Stomach (tissue), 19 donors: ENCODE results near the gene DMAC1. TPM values are rescaled to one million over a fixed set of nuclear protein-coding genes. Genes with fewer than 3 reads are reported as not detected.

Experiments
- DNase-seq, 2 donors: peaks; one replicate each; pipeline versions ENCODE4 v3.0.0 to v3.0.0-alpha.2; 2013 to 2019
- H3K27ac ChIP-seq, 5 donors: fragments of 200-600 bp in 4 of 5; sonication (generic) in 4 of 5; one replicate each; pipeline ENCODE4 v1.5.1; 2013 to 2019; ENCODE audit warnings: mild to moderate bottlenecking in 1 of 5, moderate library complexity in 1 of 5
- H3K27me3 ChIP-seq, 3 donors: fragments of 200-600 bp; sonication (generic); one replicate each; pipeline ENCODE4 v1.5.1; 2017 to 2019; ENCODE audit warnings: mixed run types in 1 of 3
- H3K36me3 ChIP-seq, 4 donors: fragments of 200-600 bp; sonication (generic); 1 replicate in 3 of 4; 2 replicates in 1 of 4; pipeline ENCODE4 v1.5.1; 2016 to 2019
- H3K4me1 ChIP-seq, 4 donors: fragments of 200-600 bp; sonication (generic); one replicate each; pipeline ENCODE4 v1.5.1; 2016 to 2019
- H3K4me3 ChIP-seq, 4 donors: fragments of 200-600 bp; sonication (generic) in 3 of 4; one replicate each; pipeline ENCODE4 v1.5.1; 2016 to 2019; ENCODE audit warnings: mild to moderate bottlenecking in 1 of 4
- H3K9me3 ChIP-seq, 4 donors: fragments of 200-600 bp; sonication (generic); one replicate each; pipeline ENCODE4 v1.5.1; 2016 to 2019
- EP300 ChIP-seq: sonication (generic); formaldehyde crosslinking; IDR thresholded peaks from one replicate; pipeline ENCODE4 v1.6.1; 2017; ENCODE audit warnings: antibody characterized with exemption
- POLR2A ChIP-seq, 4 donors: fragments of 450-650 bp; IDR thresholded peaks; one replicate each; pipeline ENCODE4 v1.6.1; 2016; ENCODE audit warnings: antibody characterized with exemption in 4 of 4, control low read depth in 2 of 4, mild to moderate bottlenecking in 1 of 4, moderate library complexity in 1 of 4
- POLR2AphosphoS5 ChIP-seq, 3 donors: sonication (generic); formaldehyde crosslinking; IDR thresholded peaks; one replicate each; pipeline ENCODE4 v1.6.1; 2016; ENCODE audit warnings: antibody characterized with exemption in 3 of 3
- WGBS, 5 donors: extraction: QIAGEN DNeasy Blood & Tissue Kit in 3 of 5; methylation state at CpG; one replicate each; pipeline versions ENCODE4 v1.1.5 to v1.1.7; 2013 to 2018; 5-methylcytosine and 5-hydroxymethylcytosine counted together
- intact Hi-C: fragments of 100-400 bp; cut with DNase I; formaldehyde crosslinking; loops from one replicate; pipeline ENCODE4 v1.15.1; 2023; ENCODE audit warnings: low total_unique reads
- long read RNA-seq, 10 donors: transcript quantifications; one replicate each; lab custom pipeline, GENCODE V29; 2026
- polyA plus RNA-seq, 3 donors: library from polyadenylated mRNA; stranded (reverse); fragments of 200-250 nt; gene quantifications; one replicate each; pipeline ENCODE4 v1.2.3, GENCODE V29; 2013
- total RNA-seq, 5 donors: library from RNA; depleted of rRNA; stranded (reverse); fragments of >200 nt; gene quantifications; one replicate each; pipeline versions ENCODE4 v1.1.0 to v1.2.3, GENCODE V29; 2014 to 2016
- TF ChIP-seq, protein P1 (sequence below), 7 experiments: fragments of 450-650 bp in 4 of 7; fragments of 200-600 bp in 3 of 7; sonication (generic) in 3 of 7; IDR thresholded peaks; one replicate each; pipeline ENCODE4 v1.5.1; 2016 to 2019; ENCODE audit warnings: antibody characterized with exemption in 7 of 7, control low read depth in 2 of 7, mild to moderate bottlenecking in 1 of 7
- donor health status: healthy with polysubstance abuse.
- donor health status: Bipolar disorder and iron deficiency.
- donor health status: healthy.

DMAC1 gene, protein sequence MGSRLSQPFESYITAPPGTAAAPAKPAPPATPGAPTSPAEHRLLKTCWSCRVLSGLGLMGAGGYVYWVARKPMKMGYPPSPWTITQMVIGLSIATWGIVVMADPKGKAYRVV
- total RNA-seq (10 to 100 TPM in 3 of 5 donors, 1 to 10 TPM in 1, under 1 TPM in 1; 0.89 to 25.5 (median 18.4) TPM), polyA plus RNA-seq (10 to 100 TPM; 11.5 to 16.2 (median 12.4) TPM)
- long read RNA-seq, donor 1, transcript DMAC1-201 (2 exons, 2,755 nt): major isoform, 25 of 25 reads
- long read RNA-seq, donor 1, partial matches to known transcripts: 0 of 25 reads
- long read RNA-seq, donor 1, other reads (novel, unspliced or antisense): 0 of 25 reads
- long read RNA-seq, donor 2, transcript DMAC1-201 (2 exons, 2,755 nt): major isoform, 59 of 69 reads
- long read RNA-seq, donor 2, partial matches to known transcripts: 0 of 69 reads
- long read RNA-seq, donor 2, other reads (novel, unspliced or antisense): 10 of 69 reads
- long read RNA-seq, donor 3, transcript DMAC1-201 (2 exons, 2,755 nt): major isoform, 58 of 63 reads
- long read RNA-seq, donor 3, partial matches to known transcripts: 0 of 63 reads
- long read RNA-seq, donor 3, other reads (novel, unspliced or antisense): 5 of 63 reads
- long read RNA-seq, donor 4, transcript DMAC1-201 (2 exons, 2,755 nt): major isoform, 13 of 13 reads
- long read RNA-seq, donor 4, partial matches to known transcripts: 0 of 13 reads
- long read RNA-seq, donor 4, other reads (novel, unspliced or antisense): 0 of 13 reads
- long read RNA-seq, donor 5, transcript DMAC1-201 (2 exons, 2,755 nt): major isoform, 68 of 76 reads
- long read RNA-seq, donor 5, partial matches to known transcripts: 0 of 76 reads
- long read RNA-seq, donor 5, other reads (novel, unspliced or antisense): 8 of 76 reads
- long read RNA-seq, donor 6, transcript DMAC1-201 (2 exons, 2,755 nt): major isoform, 195 of 218 reads
- long read RNA-seq, donor 6, partial matches to known transcripts: 0 of 218 reads
- long read RNA-seq, donor 6, other reads (novel, unspliced or antisense): 23 of 218 reads
- long read RNA-seq, donor 7, transcript DMAC1-201 (2 exons, 2,755 nt): major isoform, 118 of 131 reads
- long read RNA-seq, donor 7, partial matches to known transcripts: 0 of 131 reads
- long read RNA-seq, donor 7, other reads (novel, unspliced or antisense): 13 of 131 reads
- long read RNA-seq, donor 8, transcript DMAC1-201 (2 exons, 2,755 nt): major isoform, 101 of 106 reads
- long read RNA-seq, donor 8, partial matches to known transcripts: 0 of 106 reads
- long read RNA-seq, donor 8, other reads (novel, unspliced or antisense): 5 of 106 reads
- long read RNA-seq, donor 9, transcript DMAC1-201 (2 exons, 2,755 nt): major isoform, 88 of 104 reads
- long read RNA-seq, donor 9, partial matches to known transcripts: 0 of 104 reads
- long read RNA-seq, donor 9, other reads (novel, unspliced or antisense): 16 of 104 reads
- long read RNA-seq, donor 10, transcript DMAC1-201 (2 exons, 2,755 nt): major isoform, 28 of 37 reads
- long read RNA-seq, donor 10, partial matches to known transcripts: 0 of 37 reads
- long read RNA-seq, donor 10, other reads (novel, unspliced or antisense): 9 of 37 reads

DNA sequence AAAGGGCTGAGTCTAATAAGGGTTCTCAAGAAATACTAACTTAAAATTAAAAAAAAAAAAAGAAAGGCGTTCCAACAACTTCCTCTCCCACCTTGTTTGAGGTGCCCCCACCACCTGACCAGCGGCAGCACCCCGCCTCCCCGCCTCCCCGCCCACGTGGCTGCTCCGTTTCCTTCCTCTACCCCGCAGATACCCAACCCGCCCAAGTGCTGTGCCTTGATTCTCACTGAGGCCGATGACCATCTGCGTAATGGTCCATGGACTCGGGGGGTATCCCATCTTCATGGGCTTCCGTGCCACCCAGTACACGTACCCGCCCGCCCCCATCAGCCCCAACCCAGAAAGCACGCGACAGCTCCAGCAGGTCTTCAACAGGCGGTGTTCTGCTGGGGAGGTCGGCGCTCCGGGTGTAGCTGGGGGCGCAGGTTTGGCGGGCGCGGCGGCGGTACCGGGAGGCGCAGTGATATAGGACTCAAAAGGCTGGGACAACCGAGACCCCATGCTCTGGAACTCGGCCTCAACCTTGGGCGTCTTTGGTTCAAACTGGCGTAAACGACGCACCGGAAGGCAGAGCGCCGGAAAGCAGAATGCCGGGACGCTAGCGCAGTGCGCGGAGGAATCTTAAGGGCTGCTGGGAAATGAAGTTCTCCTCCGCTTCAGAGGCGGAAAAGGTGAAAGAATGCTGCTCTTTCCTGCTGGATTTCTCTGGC is at the start of gene DMAC1:
Gene DMAC1 (minus strand): TSS at position 545 of the 710 bp plus-strand sequence. CDS start 44 bp downstream, at position 501.
- Histone ChIP-seq H3K36me3 (peaks cover 18 to 29% (median 25%) of the 10 kb centered on the region in 4 donors), H3K27me3 (no peaks in the 10 kb centered on the region), H3K27ac (peak within 1 kb of the TSS; percentile 74 to 95 (median 90)), H3K9me3 (no peaks in the 10 kb centered on the region), H3K4me1 (peaks cover 6 to 16% (median 14%) of the 10 kb centered on the region in 4 donors), H3K4me3 (peak within 1 kb of the TSS; percentile 78 to 96 (median 94))
- WGBS, 5 donors: 0 to 1% (median 0%) methylated on average over 33 to 46 of the region's 46 CpGs
- peak; percentile 79 to 96 for DNase-seq
- TF ChIP-seq POLR2A (IDR thresholded peaks at IDR 0.05): no peak
- TF ChIP-seq EP300: no peak
- TF ChIP-seq POLR2AphosphoS5 (IDR thresholded peaks at IDR 0.05): peak; percentile 64 to 89 (median 74)
- TF ChIP-seq, protein P1, sequence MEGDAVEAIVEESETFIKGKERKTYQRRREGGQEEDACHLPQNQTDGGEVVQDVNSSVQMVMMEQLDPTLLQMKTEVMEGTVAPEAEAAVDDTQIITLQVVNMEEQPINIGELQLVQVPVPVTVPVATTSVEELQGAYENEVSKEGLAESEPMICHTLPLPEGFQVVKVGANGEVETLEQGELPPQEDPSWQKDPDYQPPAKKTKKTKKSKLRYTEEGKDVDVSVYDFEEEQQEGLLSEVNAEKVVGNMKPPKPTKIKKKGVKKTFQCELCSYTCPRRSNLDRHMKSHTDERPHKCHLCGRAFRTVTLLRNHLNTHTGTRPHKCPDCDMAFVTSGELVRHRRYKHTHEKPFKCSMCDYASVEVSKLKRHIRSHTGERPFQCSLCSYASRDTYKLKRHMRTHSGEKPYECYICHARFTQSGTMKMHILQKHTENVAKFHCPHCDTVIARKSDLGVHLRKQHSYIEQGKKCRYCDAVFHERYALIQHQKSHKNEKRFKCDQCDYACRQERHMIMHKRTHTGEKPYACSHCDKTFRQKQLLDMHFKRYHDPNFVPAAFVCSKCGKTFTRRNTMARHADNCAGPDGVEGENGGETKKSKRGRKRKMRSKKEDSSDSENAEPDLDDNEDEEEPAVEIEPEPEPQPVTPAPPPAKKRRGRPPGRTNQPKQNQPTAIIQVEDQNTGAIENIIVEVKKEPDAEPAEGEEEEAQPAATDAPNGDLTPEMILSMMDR (IDR thresholded peaks at IDR 0.05): no peak
- intact Hi-C loops: no loop called here

DNA sequence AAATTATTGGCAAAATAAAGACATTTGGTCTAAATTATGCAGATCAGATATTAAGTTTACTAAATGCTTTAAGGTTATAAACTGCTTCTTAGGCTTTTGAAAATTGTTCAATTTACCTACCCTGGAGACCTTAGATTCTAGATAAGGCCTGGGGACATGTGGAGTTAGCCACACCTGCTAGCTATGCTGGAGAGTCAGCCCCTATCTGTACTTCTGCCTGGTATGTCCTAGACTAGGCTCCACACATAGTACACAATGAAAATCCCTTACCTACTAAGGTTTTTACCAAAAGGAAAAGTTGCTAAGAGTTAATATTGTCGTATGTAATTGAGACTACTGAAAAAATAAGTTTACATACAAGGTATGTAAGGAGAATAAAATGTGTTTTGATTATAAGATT is 49.8 kb upstream of the DMAC1 start:
- intact Hi-C loops: no loop called here
- H3K9me3 ChIP-seq: no peaks in the 10 kb centered on the region
- H3K36me3 ChIP-seq: no peaks in the 10 kb centered on the region
- no peak for DNase-seq
- TF ChIP-seq, protein P1 (IDR thresholded peaks at IDR 0.05): no peak
- TF ChIP-seq POLR2AphosphoS5 (IDR thresholded peaks at IDR 0.05) (no peak), EP300 (no peak), POLR2A (IDR thresholded peaks at IDR 0.05) (no peak)
- no peak overlapping the region for H3K4me3 ChIP-seq
- WGBS, 5 donors: 62 to 79% (median 73%) methylated on average over 1 of the region's 1 CpG
- no peaks in the 10 kb centered on the region for H3K27me3 ChIP-seq
- no peak overlapping the region for H3K27ac ChIP-seq
- H3K4me1 ChIP-seq: no peaks in the 10 kb centered on the region

DNA sequence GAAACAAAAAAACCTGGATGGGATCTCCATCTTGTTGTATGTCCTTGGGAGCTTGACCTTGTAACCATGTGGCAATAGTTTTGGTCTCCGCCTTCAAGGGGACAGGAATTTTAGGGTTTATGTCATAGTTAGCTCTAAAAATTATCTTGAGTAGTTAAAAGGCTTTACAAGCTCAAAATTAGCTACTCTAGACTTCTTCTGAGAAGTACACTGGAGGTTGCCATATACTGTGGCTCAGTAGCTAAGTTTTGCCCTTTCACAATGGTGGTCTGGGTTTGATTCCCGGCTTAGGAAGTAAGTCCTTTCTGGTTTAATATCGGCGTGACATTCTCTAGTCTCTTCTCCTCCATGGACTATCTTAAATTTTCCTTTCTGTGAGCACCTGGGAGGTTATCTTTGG is 48.9 kb upstream of the DMAC1 start:
- Histone ChIP-seq H3K9me3 (no peaks in the 10 kb centered on the region), H3K4me3 (no peak overlapping the region), H3K36me3 (no peaks in the 10 kb centered on the region), H3K27ac (no peak overlapping the region), H3K4me1 (no peaks in the 10 kb centered on the region), H3K27me3 (no peaks in the 10 kb centered on the region)
- no peak for DNase-seq
- intact Hi-C loops: no loop called here
- no peak for TF ChIP-seq POLR2A (IDR thresholded peaks at IDR 0.05)
- TF ChIP-seq EP300: no peak
- TF ChIP-seq, protein P1 (IDR thresholded peaks at IDR 0.05): no peak
- no peak for TF ChIP-seq POLR2AphosphoS5 (IDR thresholded peaks at IDR 0.05)
- WGBS, 5 donors: 92 to 95% (median 95%) methylated on average over 4 of the region's 4 CpGs
